SK-N-MC (cell line): ENCODE data around the gene PMAIP1.
"Not testable (repeated sequence)": the region's sequence is repeated elsewhere in the genome, so short reads cannot be mapped to it uniquely, and the experiment has no call there.

ENCODE experiments used
- DNase-seq: peaks from one replicate; pipeline ENCODE4 v3.0.0-alpha.2; 2011; ENCODE audit warnings: low read depth, low spot score
- H3K27ac ChIP-seq: fragments of 200-600 bp; sonication (generic); 2 replicates; pipeline ENCODE4 v1.5.1; 2016; ENCODE audit warnings: mixed run types
- H3K36me3 ChIP-seq: fragments of 200-600 bp; sonication (generic); 2 replicates; pipeline ENCODE4 v1.6.1; 2017; ENCODE audit warnings: antibody characterized with exemption, low read length, mixed read lengths; ENCODE audit not compliant: insufficient read depth
- H3K4me3 ChIP-seq: fragments of 200-600 bp; sonication (generic); 2 replicates; pipeline ENCODE4 v1.5.1; 2016
- H3K9ac ChIP-seq: fragments of 200-600 bp; sonication (generic); 2 replicates; pipeline ENCODE4 v1.8.0; 2017; ENCODE audit warnings: mixed run types, mixed read lengths; ENCODE audit not compliant: insufficient read length
- H3K9me3 ChIP-seq: fragments of 200-600 bp; sonication (generic); 2 replicates; pipeline ENCODE4 v1.6.1; 2017; ENCODE audit warnings: low read depth, mild to moderate bottlenecking, antibody characterized with exemption, low read length, moderate library complexity, mixed read lengths
- EZH2 ChIP-seq: fragments of 200-600 bp; sonication (generic); IDR thresholded peaks from one replicate; pipeline ENCODE4 v1.6.1; 2017; ENCODE audit warnings: antibody characterized with exemption
- FOXP2 ChIP-seq: optimal IDR thresholded peaks from 2 replicates; pipeline ENCODE3; 2011; ENCODE audit warnings: mild to moderate bottlenecking, moderate library complexity; ENCODE audit not compliant: insufficient read depth; ENCODE audit errors: extremely low read length, control extremely low read depth
- POLR2AphosphoS5 ChIP-seq: IDR thresholded peaks from 2 replicates; pipeline ENCODE4 v1.6.1; 2012; ENCODE audit warnings: mild to moderate bottlenecking, low read depth, low read length, borderline replicate concordance

The PMAIP1 gene

DNA sequence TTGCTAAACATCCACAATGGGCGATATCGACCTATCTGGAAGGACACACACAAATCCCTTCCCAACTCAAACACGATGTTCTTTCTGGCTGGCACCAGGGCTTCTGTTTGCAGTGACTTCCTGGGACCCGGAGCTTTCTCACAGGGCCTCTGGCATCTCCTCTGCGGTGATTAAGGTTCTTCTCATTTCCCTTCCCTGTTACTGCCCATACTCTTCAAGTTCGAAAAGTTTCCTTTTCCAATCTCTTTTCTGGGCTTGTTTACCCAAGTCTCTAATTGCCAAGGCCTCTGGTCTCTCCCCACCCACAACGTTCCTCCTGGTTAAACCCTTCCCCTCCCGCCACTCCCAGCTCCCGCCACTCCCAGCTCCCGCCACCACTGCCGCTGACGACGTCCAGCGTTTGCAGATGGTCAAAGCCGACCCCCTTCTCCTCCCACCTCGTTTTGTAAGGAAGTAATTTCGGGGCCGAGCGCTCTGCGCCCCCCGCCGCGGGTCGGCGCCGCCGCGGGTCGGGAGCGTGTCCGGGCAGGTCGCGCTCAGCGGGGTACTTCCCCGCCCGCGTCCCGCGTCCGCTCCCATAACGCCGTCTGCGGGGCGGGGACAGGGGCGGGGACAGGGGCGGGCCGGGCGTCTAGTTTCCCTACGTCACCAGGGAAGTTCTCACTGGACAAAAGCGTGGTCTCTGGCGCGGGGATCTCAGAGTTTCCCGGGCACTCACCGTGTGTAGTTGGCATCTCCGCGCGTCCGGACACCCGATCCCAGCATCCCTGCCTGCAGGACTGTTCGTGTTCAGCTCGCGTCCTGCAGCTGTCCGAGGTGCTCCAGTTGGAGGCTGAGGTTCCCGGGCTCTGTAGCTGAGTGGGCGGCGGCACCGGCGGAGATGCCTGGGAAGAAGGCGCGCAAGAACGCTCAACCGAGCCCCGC, at the start of gene PMAIP1:
Gene PMAIP1, plus strand, starts transcription at position 699 of the 924 bp plus-strand sequence. Its CDS starts 182 bp downstream, at position 881.
- Histone ChIP-seq H3K9me3 (no peaks in the 10 kb centered on the region), H3K27ac (peak within 1 kb of the TSS; percentile 69; the same call in 1 of the 2 replicates), H3K9ac (peak within 1 kb of the TSS; percentile 94), H3K36me3 (peaks cover 18% of the 10 kb centered on the region), H3K4me3 (peak within 1 kb of the TSS; percentile 92)
- DNase-seq: peak; percentile 55
- TF ChIP-seq POLR2AphosphoS5 (peak; percentile 99), FOXP2 (no peak), EZH2 (no peak)

DNA sequence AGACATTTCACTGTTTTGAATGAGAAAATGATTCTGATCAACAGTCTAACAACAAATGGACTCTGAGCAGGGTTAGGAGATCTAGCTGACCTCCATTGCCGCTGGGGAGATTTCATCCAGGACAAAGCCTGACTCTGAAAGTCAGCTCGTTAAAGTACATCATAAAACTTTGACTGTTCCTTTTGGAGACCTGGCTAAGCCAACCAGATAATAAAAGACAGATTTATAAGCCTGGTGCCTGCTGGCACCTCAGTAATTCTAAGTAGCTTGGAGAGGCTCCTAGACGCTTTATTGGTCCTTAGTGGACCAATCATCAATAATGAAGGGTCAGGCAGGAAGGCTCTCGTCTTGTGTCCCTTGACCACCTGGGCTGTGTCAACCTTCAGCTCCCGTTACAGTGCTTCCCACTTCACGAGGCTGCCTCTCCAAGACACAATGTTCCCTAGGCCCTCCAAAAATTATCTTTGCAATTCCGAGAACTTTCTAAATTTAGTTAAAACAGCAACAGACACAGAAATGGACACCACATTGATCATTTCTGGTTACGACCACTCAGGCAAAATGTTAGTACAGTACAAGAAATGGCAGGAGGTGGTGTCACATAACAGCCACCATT, 47.9 kb upstream of the PMAIP1 start:
- Histone ChIP-seq H3K4me3 (no peak overlapping the region), H3K9ac (no peak overlapping the region), H3K27ac (no peak overlapping the region), H3K36me3 (no peaks in the 10 kb centered on the region), H3K9me3 (no peaks in the 10 kb centered on the region)
- DNase-seq: no peak
- TF ChIP-seq FOXP2 (no peak), POLR2AphosphoS5 (no peak), EZH2 (no peak)

DNA sequence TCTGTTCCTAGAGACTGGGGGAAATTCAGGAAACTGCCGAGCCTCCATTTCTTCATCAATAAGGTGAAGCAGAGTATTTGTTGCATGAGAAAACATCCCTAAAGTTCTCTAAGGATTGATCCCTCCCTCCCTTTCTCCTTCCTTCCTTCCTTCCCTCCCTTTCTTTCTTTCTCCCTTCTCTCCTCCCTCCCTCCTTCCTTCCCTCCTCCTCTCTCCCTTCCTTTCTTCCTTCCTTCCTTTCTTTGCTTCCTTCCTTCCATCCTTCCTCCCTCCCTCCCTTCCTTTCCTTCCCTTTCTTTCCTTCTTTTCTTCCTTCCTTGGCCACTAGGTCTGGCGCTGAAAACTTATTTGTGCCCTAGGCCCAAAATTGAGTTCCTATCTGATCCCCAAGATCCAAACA, 47.2 kb upstream of the PMAIP1 start:
- DNase-seq: no peak
- Histone ChIP-seq H3K4me3 (no peak overlapping the region), H3K27ac (no peak overlapping the region), H3K9ac (no peak overlapping the region), H3K9me3 (no peaks in the 10 kb centered on the region), H3K36me3 (no peaks in the 10 kb centered on the region)
- TF ChIP-seq FOXP2 (no peak), POLR2AphosphoS5 (no peak), EZH2 (no peak)

DNA sequence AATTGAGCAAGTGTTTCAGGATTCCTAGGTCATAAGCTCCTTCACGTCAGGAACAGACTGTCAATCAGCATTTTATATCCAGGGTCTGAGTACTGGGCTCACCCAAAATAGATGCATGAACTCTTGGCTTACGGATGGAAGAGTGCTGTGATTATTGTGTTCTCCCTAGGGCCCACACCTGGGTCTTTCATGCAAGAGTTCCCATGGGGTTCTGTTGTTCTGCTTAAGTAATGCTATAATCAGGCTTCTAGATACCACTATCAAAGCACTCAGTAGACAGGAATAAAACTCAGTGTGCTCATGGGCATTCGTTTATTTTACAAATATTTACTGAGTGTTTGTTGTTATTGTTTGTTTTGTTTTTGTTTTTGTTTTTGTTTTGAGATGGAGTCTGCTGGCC, 46.4 kb upstream of the PMAIP1 start:
- Histone ChIP-seq H3K9me3 (no peaks in the 10 kb centered on the region), H3K27ac (no peak overlapping the region), H3K4me3 (no peak overlapping the region), H3K9ac (no peak overlapping the region), H3K36me3 (no peaks in the 10 kb centered on the region)
- no peak for DNase-seq
- TF ChIP-seq POLR2AphosphoS5: no peak
- TF ChIP-seq EZH2: no peak
- no peak for TF ChIP-seq FOXP2

DNA sequence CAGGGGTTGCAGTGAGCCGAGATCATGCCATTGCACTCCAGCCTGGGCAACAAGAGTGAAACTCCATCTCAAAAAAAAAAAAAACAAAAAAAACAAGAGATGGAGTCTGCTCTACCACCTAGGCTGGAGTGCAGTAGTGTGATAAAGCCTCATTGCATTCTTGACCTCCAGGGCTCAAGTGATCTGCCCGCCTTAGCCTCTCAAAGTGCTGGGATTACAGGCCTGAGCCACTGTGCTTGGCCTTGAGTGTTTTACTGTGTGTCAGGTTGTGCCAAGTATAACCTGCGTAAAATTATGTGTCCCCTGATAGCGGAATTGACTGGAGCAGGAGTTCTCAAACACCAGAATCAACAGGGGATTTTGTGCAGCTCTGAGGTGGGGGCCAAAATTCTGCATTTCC, 45.8 kb upstream of the PMAIP1 start:
- H3K4me3 ChIP-seq, H3K9me3 ChIP-seq, DNase-seq, H3K9ac ChIP-seq, H3K36me3 ChIP-seq, H3K27ac ChIP-seq: not testable (repeated sequence)

DNA sequence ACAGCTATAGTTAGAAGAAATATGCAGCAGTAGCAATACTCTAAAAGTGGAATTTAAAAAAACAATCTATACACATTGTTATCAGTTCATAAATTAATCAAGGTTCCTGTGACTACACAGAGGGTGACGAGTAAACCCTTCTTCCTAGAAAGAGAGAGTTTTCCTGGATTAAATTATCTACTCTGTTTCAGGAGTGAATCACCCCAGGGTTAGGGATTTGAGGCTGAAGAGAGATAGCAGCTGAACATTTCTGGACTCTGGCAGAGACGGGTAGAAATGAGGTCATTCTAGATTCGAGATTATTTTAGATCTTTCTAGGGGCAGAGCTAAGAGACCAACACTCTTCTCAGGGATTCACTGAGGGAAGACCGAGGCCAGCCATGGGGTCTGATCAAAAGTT, 38.8 kb upstream of the PMAIP1 start:
- TF ChIP-seq FOXP2 (no peak), POLR2AphosphoS5 (no peak), EZH2 (no peak)
- DNase-seq: no peak
- Histone ChIP-seq H3K4me3 (no peak overlapping the region), H3K9me3 (no peaks in the 10 kb centered on the region), H3K36me3 (no peaks in the 10 kb centered on the region), H3K27ac (no peak overlapping the region), H3K9ac (no peak overlapping the region)

DNA sequence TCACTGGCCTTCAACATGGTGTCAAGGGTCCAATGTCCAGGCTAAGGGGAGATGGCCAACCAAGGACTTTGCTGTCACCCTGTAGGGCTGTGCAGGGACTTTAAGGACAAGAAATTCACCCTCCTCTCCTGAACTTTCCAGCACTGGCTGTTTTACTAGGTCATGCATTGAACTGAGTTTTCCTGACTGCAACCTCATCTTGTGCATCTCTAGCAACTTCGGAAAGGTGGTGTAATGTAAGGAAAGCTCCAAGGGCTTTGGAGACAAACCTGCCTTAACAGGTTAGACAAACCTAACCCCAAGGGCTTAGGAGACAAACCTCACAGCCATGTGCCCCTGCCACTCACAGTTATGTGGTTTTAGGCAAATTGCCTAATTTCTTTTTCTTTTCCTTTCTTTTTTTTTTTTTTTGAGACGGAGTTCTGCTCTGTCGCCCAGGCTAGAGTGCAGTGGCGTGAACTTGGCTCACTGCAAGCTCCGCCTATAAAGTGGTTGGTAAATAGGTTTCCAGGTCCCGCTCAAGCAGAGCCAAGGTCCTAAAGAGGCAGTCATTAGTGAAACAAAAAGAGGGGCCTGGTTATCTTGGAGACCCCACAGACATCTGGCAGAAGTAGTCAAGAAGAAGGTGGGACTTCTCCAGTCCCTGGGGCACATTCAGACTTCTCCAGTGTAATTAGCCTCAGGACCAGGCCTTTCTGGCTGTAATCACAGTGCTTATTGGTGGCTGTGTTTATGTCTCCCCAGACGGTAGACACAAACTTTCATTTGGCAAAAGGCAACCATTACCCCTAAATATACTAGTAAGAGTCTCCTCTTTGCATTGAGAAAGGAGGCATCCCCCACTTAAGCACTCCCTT, 37.6 kb upstream of the PMAIP1 start:
- no peaks in the 10 kb centered on the region for H3K9me3 ChIP-seq
- H3K27ac ChIP-seq: no peak overlapping the region
- no peak for TF ChIP-seq EZH2
- no peak for TF ChIP-seq POLR2AphosphoS5
- no peak for TF ChIP-seq FOXP2
- no peak for DNase-seq
- H3K4me3 ChIP-seq: no peak overlapping the region
- no peak overlapping the region for H3K9ac ChIP-seq
- H3K36me3 ChIP-seq: no peaks in the 10 kb centered on the region
